ENCODE data around the gene FBXO2.

The FBXO2 gene

DNA sequence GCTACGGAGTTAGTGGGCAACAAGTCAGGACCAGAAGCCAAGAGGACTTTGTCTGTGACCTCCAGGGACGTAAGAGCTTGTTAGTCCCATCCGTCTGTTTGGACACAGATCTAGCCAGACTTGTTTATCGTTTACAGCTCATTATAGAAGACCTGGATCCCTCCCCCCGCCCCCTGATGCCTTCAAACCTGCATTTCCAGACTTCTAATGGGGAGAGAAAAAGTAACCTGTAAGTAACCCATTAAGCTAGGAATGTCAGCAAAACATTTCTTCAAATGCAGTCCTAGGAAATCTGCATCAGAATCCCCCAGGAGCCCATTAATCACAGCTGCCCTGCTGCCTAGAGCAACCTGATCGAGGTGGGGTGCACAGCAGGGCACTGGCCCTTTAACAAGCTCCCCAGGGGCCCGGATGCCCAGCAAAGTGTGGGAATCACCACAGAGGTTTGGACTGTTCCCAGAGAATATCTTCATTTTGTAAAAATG, 28.1 kb upstream of the FBXO2 start:
- no peak for DNase-seq

DNA sequence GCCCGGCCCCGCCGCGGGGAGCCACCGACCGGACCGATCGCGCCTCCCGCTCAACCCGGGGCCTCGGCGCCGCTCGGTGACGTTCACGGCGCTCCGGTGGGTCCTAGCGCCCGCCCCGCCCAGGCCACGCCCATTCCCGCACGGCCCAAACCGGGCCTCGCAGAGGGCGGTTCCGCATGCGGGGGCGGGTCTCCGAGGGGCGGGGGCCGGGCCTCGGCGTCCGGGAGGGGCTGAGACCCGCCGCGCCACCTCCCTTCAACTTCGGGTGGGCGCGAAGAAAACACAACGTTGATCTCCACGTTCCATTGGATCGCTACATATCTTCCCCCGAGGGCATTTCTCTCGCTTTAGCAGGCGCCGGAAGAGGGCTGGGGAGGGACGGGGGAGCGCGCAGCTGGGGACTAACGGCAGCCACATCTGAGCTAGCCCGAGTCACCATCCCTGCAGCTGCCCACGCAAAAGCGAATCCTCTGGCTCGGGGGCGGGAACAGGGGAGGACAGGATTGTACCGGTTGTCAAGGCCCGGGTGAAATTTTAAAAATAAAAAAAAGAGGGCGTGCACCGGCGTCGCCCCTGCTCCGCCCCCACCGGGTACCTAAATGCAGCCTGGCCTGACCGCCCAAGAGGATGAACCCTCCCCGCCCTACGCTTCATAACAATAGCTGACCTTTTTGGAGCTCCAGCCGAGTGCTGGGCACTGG, 27.0 kb upstream of the FBXO2 start, which contains the start of gene MAD2L2:
TSS of gene MAD2L2 (minus strand) at position 78 of the 701 bp plus-strand sequence. CDS start 547 bp downstream, outside the sequence.
- peak; percentile 92 for DNase-seq

DNA sequence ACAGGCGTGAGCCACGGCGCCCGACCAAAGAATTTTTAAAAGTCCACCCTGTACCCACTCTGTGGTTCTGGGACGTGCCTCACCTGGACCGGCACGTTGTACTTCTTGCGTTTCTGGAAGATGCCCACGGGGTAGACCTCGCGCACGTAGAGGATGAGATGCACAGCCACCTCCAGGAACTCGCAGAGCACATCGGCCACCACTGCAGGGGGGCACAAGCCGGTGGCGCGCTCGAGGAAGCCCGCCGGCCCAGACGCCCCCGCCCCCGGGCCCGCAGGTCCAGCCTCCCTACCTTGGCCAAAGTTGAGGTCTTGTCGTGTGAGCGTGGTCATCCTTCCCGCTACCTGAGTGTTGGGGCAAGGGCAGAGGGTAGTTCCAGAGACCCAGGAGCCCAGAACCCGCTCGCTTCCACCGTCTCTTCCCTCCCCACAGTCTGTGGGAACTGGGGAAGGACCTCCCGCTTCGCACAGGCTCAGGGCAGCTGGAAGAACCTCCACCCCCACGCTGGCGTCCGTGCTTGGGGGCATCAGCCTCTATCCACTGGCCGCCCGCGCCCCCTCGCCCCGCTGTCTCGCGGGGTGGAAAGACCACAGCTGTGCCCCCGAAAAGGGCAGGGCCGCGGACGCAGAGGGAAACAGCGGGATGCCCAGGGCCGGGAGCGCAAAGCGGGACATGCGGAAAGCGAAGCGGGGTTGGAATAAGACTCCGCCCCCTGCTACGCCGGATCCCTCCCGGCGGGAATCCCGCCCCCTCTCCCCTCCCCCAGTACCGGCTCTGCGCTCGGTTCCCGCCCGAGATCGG, 26.2 kb upstream of the FBXO2 start:
- DNase-seq = no peak

DNA sequence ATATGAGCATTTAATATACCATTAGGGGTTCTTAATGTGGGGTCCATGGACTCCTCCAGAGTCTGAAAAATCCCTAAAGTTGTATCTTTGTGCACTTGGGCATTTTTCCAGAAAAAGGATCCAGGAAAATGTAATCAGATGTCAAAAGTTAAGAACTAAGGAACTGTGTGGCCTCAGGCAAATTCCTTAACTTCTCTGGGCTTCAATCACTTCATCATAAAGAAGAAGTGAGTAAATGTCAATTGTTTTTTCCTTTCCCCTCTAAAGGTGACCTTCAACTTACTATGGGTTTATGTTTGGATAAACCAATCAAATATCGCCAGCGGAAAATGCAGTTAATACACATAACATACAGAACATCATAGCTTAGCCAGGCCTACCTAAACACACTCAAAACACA, 24.2 kb upstream of the FBXO2 start:
- no peak for DNase-seq

DNA sequence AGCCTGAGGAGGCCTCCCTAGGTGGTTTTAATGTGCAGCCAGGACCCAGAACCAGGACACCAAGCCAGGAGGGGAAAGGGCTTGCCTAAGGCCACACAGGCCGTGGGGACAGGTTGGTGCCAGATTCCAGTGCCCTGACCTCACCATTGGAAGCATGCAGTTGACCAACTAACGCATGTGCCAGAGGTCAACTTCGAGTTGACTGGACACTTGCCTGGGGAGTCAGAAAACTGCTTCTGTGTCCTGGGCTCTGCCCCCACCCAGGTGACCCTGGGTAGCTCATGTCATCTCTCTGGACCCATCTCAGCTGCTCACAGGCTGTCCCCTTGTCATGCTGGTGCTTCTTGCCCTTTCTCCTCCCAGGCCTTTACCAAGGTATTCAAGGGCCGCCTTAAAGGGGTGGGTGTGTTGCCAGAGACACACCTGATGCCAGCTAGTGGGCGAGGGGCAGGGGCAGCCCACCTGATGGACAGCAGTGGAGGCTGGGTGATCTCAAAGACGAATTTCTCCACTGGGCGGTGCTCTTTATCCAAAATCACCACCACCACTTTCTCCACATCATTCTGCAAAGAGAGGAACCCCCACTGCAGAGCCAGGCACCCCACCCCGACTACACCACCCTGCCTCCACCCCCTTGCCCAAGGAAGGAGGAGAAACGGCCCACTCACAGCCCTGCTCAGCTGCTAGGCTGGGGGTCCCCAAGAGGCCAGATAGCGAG, 22.3 kb upstream of the FBXO2 start:
- no peak for DNase-seq

DNA sequence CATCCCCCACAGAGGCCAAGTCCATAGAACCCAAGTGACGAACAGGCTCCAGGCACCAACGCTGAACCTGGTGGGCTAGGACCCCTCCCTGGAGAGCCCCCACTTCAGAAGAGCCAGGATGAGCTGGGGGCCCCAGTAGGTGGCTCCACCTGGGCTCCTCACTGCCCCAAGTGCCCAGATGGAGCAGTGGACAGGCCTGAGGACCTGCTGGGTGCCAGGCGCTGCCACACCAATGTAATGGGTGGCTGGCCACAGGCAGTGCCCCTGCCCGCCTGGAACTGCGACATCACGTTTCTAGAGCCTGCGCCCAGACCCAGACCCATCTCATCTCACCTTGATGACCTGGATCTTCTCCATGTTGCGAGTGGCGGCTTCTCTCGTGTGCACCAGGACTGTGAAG, 21.1 kb upstream of the FBXO2 start:
- DNase-seq = no peak

DNA sequence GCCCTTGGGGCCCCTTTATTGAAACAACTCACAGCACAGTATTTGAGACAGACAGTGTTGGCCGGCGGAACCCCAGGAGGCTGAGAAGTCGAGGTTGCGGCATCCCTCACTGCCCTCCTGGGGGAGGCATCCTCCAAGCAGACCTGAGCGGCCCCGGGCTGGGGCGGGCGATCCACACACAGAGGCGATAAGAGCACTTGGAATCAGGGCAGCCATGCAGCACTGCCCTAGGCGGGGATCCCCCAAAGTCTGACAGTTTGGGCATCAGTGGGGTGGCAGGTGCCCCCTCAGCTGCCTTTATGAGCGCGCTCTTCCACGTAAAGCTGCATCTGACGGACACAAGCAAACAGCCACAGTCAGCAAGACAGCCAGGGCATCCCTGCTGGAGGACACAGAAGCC, 20.3 kb upstream of the FBXO2 start:
- DNase-seq = no peak

DNA sequence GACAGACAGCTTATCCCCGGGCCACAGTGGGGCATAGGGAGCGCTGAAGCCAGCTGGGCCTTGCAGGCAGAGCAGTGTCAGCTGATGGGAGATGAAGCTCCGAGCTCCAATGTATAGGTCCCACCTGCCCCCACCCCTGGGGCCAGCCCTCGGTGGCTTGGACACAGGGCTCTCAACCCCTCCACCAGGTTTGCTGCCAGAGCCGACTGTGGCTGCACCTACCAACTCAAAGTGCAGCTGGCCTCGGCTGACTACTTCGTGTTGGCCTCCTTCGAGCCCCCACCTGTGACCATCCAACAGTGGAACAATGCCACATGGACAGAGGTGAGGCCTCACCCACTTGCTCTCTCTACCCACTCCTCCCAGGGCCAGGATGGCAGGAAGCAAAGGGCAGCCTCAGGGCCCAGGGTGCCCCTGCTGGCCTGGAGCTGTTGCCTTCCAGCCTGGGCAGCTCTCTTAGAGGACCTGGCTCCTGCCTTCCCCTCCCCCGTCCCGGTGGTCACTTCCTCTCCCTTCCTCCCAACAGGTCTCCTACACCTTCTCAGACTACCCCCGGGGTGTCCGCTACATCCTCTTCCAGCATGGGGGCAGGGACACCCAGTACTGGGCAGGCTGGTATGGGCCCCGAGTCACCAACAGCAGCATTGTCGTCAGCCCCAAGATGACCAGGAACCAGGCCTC, 19.0 kb upstream of the FBXO2 start:
- DNase-seq = no peak

DNA sequence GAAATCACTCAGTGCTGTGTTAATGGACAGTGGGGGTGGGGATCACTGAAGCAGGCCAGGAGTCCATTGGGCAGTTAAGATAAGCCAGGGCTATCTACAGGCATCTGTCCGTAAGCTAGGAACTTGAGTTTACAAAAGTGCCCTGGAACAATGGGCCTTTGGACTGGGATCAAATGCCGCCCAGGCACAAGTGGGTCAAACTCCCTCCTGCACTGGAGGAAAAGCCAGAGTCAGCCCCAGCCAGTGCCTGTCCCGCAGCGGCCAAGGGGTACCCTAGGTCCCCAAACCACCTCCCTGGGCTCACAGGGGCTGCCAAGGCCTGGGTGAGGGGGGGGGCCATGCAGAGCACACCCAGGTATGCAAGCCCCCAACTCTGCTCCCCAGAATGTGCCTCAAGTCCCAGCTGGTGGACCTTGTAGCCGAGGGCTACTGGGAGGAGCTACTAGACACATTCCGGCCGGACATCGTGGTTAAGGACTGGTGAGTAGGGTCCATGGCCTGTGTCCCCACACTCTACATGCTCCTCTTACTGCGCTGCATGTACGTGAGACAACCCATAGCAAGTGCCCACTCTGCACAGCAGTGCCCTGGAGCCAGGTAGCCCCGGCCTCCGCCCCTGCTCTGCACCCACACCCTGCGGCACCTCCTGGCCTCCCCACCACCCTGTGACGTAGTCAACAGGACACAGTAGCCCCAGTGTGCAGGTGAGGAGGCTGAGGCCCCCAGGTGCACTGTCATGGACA, 17.5 kb upstream of the FBXO2 start:
- no peak for DNase-seq

DNA sequence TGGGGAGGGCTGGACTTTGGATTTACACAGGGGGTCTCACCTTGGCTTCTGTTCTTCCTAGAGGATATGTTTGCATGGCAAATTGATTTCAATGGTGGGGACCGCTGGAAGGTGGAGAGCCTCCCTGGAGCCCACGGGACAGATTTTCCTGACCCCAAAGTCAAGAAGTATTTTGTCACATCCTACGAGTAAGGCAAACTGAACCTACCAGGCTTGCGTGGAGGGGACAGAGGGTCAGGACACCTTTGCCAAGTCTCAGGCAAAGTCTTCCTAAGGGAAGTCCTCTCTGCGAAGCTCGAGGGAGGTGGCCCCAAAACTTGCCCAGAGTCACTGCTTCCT, 16.9 kb upstream of the FBXO2 start:
- DNase-seq = no peak

DNA sequence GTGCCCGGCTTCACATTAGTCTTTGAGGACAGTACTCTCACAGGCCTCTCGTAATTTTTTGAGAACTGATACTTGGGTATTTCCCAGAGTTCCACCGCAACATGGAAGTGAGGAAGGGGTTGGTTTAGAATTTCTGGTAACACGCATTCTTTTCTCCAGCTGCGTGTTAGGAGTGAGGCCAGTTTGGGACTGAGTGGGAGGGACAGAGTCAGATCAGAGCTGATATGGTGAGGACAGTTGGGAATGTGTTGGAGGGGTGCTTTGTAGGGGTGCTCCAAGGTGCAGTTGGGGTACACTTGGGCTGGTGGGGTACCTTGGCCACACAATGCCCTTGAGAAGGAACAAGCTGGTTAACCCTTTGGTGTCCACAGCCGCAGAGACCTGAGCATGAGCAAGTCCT, 16.5 kb upstream of the FBXO2 start:
- DNase-seq = no peak

DNA sequence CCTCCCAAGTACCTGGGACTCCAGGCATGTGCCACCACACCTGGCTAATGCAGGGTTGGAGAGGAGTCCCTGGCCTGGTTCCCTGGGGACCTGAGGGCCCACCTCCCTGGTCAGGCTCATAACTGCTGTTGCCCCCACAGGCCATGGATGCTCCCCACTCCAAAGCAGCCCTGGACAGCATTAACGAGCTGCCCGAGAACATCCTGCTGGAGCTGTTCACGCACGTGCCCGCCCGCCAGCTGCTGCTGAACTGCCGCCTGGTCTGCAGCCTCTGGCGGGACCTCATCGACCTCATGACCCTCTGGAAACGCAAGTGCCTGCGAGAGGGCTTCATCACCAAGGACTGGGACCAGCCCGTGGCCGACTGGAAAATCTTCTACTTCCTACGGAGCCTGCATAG, 14.3 kb upstream of the FBXO2 start:
- no peak for DNase-seq

DNA sequence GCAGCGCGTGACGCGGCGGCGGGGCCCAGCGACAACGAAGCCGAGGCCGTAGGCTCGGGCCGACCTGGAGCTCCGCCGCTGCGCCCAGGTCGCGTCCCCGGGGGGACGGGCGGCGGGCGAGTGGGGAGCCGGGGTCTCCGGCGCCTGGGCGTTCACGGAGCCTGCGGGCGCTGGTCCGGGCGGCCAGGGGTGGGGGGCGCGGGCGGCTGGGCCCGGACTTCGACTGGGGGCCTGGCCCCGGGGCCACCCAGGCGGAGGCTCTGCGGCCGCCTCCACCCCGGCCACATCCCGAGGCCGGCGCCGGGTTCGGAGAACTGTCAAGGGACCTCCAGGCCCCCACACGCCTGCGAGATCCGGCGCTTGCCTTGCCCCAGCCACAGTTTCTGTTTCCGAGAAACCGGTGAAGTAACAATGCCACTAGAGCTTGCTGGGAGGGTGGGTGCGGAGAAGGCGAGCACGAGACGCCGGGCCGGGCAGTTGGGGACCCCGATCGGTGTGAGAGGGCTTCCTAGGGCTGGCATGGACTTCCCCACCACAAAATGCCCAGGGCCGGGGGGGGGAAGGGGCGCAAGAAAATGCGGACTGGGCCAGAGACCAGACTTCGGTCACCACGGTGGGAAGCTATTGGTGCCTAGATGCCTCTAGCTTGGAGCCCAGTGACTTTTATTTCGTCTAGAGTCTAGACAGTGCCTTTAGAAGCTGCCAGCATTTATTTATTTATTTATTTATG, 10.3 kb upstream of the FBXO2 start:
- peak; percentile 63 for DNase-seq

DNA sequence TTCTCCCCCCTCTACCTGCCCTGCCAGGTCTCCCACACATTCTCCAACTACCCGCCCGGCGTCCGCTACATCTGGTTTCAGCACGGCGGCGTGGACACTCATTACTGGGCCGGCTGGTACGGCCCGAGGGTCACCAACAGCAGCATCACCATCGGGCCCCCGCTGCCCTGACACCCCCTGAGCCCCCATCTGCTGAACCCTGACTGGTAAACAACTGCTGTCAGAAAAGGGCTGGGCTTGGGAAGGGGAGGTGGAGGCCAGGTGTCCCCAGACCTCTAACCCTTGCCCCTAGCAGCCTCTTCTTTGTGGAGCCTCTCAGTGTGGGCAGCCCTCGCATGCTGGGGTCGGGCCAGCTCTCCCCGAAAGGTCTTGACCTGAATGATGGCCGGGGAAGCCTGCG, 6.9 kb upstream of the FBXO2 start:
- no peak for DNase-seq

DNA sequence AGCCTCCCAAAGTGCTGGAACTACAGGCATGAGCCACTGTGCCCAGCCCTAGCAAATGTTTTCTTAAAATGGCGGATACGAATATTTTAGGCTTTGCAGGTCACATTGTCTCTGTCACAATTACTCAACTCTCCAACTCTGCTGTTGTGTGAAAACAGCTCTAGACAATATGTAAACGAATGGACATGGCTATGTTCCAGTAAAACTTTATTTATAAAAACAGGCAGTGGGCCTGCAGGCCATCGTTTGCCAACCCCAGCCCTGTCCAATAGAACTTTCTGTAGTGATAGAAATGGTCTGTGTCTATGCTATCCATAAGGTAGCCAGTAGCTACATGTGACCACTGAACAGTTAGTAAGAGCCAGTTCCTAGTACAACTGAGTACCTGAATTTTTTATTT, 5.5 kb upstream of the FBXO2 start:
- no peak for DNase-seq

DNA sequence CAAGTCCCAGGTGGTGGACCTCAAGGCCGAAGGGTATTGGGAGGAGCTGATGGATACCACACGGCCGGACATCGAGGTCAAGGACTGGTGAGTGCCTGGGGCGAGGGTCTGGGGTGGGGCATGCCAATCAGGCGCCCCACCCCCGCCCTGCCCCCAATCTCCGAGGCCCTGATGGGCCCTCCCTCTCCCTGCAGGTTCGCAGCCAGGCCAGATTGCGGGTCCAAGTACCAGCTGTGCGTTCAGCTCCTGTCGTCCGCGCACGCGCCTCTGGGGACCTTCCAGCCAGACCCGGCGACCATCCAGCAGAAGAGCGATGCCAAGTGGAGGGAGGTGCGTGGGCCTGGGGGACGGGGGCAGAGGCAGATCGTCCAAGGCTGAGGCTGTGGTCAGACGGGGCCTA, 4.3 kb upstream of the FBXO2 start:
- DNase-seq = no peak

DNA sequence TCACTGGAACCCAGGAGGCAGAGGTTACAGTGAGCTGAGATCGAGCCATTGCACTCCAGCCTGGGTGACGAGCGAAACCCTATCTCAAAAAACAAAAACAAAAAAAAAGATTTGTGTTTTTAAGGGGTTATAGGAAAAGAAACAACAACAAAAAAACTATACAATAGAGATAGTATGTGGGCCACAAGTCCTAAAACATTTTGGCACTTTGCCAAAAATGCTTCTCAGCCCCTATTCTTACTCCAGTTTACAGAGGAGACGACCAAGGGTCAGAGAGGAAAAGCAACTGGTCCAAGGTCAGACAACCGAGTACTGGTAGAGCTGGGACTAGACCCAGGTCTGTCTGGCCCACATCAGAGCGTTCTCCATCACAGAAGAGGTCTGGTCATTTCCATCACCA, 3.4 kb upstream of the FBXO2 start:
- no peak for DNase-seq

DNA sequence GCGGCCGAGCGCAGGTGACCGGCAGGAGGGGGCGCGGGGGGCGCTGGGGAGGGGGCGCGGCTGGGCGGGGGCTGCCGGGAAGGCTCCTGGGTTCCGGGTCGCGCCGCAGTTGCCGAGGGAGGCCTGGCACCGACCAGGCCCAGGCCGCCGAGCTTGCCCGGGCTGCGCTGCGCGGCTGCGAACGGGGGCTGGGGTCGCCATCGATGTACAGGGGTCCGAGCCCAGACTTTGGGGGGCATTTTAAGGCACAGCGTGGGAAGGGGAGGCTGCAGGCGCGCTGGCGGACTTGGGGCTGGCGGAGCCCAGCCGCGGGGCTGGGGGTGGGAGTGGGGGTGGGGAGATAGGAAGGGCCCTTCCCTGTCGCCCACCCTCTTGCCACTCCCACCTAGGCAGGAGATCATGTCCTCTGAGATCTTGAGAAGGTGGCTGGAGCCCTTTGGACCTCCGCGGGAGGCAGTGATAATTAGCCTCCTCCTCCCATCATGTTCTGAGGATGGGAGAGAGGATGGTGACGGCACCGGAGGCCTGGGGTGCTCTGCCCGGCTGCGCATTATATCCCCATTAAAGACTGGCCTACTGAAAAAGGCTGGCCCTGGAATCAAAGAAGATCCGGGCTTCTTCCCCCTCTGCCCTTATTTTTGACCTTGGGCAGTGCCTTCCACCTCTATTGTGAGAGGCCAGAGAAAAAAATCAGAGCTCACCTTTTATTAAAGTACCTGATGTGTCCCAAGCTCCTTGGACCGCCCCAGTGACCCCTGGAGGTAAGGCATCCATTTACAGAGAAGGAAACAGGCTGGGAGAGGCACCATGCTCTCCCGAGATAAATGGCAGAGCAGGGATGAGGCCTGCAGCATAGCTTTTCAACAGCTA, 945 bp upstream of the FBXO2 start:
- DNase-seq = no peak

DNA sequence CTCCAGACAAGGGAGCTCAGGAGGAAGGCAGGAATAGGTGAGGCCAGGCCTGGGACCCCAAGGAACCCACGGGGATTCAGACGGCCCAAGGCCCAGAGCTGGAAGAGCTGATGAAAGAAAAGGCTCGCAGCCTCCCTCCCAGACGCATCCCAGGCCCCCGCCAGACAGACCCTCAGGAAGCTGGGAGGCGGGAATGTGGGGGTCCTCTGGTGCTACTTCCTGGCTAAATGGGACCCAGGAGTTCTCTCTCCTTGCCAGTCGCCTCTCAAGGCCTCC, 430 bp downstream of the FBXO2 start:
- DNase-seq = no peak

DNA sequence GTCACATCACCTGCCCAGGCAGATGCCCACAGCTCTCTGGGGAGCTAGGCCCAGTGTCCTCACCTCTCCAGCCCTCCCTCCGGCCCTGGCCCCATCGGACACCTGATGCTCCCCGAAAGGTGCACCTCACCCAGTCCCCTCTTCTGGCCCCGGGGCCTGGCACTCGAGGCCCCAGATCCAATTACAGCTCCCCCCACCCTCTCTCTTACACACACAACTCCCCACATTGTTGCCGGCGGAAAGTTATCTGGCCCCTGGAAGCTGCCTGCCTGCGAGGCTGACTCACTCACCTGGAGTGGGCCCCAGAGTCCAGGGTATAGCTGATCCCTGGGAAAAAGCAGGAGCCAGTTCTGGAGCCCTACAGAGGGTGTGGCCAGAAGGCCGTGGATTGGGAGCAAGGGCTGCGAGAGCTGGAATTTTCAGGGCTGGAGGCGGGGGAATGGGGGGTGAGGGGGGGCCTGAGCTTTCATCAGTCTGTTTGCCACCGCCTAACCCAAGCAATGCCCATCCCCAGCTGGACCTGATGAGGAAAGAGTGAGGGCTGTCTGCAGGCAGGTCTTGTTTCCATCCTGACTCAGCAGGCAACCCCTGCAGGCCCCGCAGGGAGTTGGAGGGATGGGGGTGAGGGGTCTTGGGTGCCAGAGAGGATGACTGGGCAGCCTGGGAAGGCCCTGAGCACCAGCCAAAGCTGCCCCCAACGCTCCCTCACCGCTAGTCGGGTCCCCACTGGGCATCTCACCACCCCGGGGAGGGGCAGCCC, 948 bp downstream of the FBXO2 start:
- no peak for DNase-seq
